HTERT RPE-1 (cell line): ENCODE data around the gene PSG2.
"Not testable (repeated sequence)": the region's sequence is repeated elsewhere in the genome, so short reads cannot be mapped to it uniquely, and the experiment has no call there.

Experiments
- in situ Hi-C: fragments of 300-500 bp; cut with MboI; formaldehyde crosslinking; loops from 4 replicates; pipeline ENCODE4 v1.14.3; 2020; ENCODE audit warnings: low sequenced_read_pairs

PSG2 gene

GRCh38 chr19:43078311-43078710 is 4.2 kb downstream of the PSG2 start:
- in situ Hi-C loops = no loop called here

- in situ Hi-C loops = not testable (repeated sequence)
These were observed 4.6 kb downstream of the PSG2 start for GRCh38 chr19:43077881-43078280.

DNA sequence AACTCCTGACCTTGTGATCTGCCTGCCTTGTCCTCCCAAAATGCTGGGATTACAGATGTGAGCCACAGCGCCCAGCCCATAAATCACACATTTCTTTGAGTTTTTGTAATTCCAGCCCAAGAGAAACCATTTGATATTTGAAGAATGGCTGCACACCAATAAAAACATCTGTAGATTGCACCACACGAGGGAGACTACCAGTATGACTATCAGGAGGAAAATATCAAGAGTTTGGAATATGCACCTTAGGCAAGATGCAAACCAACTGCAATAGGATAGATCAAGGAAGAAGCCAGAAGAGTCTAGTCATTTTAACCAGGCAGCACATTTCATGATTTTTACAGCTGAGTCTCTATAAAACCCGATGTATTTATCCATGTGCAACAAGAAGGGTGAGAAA is 20.1 kb downstream of the PSG2 start:
- in situ Hi-C loops = not testable (repeated sequence)

DNA sequence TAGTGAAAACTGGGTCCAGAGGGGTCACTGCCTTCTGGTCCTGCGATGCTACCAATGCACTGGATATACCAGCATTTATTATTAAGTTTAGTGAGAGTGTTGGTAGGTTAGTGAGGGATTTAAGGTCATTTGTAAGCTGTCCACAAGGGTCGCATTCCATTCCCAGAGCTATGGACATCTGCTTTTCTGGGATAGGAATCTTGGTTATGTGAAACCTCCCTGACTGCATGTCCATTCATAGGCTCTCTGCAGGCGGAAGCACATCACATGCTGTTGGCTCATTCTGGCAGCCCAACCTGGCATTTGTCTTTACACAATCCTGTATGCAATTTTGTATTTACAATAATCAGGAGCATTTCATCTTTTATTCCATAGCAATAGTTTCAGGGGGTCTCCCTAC is 21.2 kb downstream of the PSG2 start:
- in situ Hi-C loops = not testable (repeated sequence)

GRCh38 chr19:43060254-43060653 is 22.2 kb downstream of the PSG2 start:
- in situ Hi-C loops = not testable (repeated sequence)

DNA sequence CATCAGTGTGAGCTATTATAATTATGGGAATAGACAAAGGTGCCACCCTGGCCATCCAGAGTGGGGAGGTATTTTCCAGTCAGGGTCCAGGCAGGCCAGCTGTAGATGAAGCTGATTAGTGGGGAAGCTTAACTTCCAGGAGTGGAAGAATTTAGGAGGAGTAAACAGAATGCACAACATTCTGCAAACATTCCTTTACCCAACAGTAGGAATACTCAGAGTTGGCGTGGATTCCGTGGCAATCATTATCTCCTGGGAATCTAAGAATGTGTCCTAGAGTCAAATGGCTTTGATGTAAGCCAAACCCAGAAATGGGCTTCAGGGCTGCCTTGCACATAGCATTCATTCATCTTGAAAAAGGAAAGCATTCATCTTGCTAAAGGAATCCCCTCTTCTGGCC is 23.0 kb downstream of the PSG2 start:
- in situ Hi-C loops = not testable (repeated sequence)

DNA sequence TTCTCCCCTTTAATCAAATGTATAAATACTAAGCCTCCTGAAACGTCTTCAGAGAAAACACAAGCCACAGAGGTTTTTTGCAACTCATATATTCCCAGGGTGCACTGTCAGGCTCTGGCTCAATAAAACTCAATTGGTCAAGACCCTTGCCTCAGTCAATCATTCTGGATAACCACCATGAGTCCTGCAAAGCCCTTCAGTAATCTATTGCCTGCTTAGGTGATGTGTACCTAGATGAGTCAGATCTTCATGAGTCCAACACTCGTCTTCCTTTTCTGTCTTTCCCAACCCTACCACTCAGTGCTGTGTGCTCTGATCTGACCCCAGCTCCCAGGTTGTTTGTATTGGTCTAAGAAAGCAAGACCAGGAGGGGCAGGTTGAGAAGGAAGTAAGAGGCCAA is 24.1 kb downstream of the PSG2 start:
- in situ Hi-C loops = not testable (repeated sequence)

GRCh38 chr19:43047966-43048365 is 34.5 kb downstream of the PSG2 start:
- in situ Hi-C loops = not testable (repeated sequence)

DNA sequence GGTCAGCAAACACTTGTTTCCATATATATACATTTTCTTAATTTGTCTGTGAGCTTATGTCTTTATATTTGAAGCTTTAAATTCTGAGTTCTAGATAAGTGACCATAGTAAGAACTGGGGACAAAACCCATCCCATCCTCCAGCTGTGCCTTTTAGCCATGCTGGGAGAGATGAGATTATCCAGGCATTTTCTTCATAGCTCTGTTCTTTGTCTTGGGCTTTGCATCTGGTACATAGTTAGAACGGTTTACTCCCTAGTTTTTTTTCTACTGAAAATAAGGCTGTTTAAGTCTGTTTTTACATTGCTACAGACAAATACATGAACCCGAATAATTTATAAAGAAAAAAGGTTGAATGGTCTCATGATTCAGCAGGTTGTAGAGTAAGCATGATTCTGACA is 35.9 kb downstream of the PSG2 start:
- in situ Hi-C loops = not testable (repeated sequence)

DNA sequence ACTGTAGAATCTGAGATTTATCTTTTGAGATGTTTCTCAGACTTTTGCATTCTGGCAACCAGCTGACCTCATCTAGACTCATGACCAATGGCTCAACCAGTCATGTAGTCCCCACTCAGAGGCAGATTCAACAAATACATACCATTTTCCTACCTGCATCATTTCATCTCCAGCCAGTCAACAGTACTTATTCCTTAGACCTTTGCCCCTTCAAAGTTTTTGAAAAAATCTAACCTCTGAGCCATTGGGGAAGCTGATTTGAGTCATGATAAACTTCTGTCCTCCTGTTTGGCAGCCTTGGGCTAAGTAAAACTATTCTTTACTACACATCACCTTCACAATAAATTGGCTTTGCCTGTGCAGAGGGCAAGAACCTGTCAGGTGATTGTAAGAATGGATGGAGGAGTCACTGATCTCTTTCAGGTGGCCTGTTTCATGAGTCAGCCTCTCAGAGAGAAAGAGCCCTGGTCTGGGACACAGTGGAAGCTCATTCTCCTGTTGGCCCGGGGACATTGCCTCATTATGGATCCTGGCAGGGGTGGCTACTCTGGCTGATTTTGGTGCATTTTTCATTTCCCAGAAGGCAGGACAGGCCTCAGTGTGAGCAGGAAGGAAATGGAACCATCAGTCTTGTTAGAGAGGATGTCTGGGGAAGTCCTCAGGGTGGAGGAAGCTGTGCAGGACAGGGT is 38.9 kb downstream of the PSG2 start:
- in situ Hi-C loops = not testable (repeated sequence)

DNA sequence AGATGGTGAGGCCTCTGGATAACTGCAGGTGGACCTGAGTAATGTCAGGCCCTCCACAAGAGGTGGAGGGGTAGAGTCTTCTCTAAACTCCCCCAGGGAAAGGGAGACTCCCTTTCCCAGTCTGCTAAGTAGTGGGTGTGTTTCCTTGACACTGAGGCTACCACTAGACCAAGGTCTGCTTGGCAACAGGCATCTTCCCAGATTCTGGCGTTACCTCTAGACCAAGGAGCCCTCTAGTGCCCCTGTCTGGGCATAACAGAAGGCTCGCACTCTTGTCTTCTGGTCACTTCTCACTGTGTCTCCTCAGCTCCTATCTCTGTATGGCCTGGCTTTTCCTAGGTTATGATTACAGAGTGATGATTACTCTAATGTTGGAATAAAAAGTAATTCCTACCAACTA is 50.9 kb downstream of the PSG2 start:
- in situ Hi-C loops = not testable (repeated sequence)

DNA sequence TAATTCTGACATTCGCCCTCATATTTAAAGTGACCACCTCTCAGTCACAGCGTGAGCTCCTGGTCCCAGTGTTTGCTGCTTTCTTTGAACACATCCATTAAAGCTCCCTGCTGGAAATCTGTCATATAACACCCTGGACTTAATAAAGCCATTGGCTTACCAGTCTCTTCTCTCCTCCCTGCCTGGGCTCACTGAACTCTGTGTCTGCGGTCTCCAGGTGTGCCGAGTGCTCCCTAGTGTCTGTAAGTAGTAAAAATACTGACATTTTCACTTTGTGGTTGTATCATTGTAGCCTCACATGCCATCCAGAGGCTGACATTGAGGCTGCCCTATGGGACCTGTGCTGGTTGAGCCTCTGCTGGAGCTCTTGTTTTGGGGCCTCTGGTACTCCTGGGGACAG is 53.6 kb downstream of the PSG2 start:
- in situ Hi-C loops = no loop called here

DNA sequence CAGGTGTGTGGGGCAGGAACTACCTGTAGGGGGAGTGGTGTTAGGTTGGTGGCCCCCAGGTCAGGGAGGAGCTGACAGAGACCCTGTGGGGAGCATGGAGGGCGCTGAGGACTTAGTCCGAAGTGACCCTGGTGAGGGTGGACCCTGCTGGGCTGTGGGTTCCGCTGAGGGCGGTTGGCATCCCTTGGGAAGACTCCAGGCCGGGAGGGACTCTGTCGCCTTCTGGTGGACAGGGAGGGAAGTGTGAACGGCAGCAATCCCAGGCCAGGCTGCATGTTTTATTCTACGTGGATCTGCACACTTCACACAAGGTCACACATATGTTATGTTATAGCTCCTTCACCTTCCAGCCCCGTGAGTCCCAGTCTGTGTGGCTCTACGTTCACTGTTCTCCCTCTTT is 54.5 kb downstream of the PSG2 start:
- in situ Hi-C loops = not testable (repeated sequence)

GRCh38 chr19:43027061-43027460 is 55.4 kb downstream of the PSG2 start:
- in situ Hi-C loops = not testable (repeated sequence)

- in situ Hi-C loops = not testable (repeated sequence)
These were observed 56.1 kb downstream of the PSG2 start, which contains the start of gene PSG11 for GRCh38 chr19:43026369-43026768. Gene PSG11 (minus strand): TSS chr19:43026469. CDS start chr19:43026372, 97 bp downstream.

GRCh38 chr19:43022098-43022497 is 60.4 kb downstream of the PSG2 start:
- in situ Hi-C loops = not testable (repeated sequence)

GRCh38 chr19:43021629-43022028 is 60.9 kb downstream of the PSG2 start:
- in situ Hi-C loops = not testable (repeated sequence)

DNA sequence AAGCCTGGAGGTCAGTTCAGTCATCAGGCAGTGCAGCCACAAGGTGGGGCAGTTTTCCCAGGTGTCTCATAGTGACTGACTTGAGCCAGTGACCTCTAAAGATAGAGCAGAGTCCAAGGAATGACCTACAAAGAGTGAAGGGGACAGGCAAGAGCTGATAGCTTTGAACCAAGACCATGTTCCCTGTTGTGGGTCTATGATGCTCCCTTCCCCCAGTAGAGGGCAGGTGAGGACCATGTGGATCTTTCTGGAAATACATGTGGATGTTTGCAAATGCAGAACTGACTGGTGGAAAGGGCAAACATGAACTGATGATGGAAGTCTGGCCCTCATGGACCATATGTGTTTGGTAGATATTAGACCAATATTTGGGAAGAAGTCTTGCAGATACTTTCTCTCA is 62.9 kb downstream of the PSG2 start:
- in situ Hi-C loops = not testable (repeated sequence)
